ENCODE measurements around the gene CNDP1. TPM values are rescaled to one million over a fixed set of nuclear protein-coding genes. Genes with fewer than 3 reads are reported as not detected.
A peak's percentile ranks its signal among the peaks of the same experiment; 100 is the strongest.

Gene CNDP1
- total RNA-seq, 1 donor from 2014 or later: 0.48 TPM

DNA sequence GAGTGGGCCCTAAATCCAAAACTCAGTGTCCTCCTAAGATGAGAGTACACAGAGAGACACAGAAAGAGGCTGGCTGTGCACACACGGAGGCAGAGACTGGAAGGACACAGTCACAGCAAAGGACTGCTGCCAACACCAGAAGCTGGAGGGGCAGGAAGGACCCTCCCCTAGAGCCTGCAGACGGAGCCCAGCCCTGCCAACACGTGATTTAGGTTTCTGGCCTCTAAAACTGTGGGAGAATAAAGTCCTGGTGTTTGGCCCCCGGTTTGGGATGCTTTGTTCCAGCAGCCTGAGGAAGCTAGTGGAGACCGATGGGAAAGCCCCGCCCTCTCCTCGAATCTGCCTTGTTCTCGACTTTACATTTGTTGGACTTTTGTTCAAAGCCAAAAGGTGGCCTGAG lies 10.6 kb downstream of the CNDP1 start:
- Mint-ChIP-seq H3K36me3 (no peaks in the 10 kb centered on the region), H3K27ac (no peak overlapping the region), H3K4me1 (ENCODE audit: unreplicated experiment) (peaks cover 16% of the 10 kb centered on the region), H3K27me3 (no peaks in the 10 kb centered on the region), H3K4me3 (no peak overlapping the region), H3K9me3 (peaks cover 7% of the 10 kb centered on the region)
- no peak for DNase-seq (ENCODE audit: extremely low spot score, unreplicated experiment)
- TF ChIP-seq, protein P1, sequence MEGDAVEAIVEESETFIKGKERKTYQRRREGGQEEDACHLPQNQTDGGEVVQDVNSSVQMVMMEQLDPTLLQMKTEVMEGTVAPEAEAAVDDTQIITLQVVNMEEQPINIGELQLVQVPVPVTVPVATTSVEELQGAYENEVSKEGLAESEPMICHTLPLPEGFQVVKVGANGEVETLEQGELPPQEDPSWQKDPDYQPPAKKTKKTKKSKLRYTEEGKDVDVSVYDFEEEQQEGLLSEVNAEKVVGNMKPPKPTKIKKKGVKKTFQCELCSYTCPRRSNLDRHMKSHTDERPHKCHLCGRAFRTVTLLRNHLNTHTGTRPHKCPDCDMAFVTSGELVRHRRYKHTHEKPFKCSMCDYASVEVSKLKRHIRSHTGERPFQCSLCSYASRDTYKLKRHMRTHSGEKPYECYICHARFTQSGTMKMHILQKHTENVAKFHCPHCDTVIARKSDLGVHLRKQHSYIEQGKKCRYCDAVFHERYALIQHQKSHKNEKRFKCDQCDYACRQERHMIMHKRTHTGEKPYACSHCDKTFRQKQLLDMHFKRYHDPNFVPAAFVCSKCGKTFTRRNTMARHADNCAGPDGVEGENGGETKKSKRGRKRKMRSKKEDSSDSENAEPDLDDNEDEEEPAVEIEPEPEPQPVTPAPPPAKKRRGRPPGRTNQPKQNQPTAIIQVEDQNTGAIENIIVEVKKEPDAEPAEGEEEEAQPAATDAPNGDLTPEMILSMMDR (conservative IDR thresholded peaks at IDR 0.05): no peak

DNA sequence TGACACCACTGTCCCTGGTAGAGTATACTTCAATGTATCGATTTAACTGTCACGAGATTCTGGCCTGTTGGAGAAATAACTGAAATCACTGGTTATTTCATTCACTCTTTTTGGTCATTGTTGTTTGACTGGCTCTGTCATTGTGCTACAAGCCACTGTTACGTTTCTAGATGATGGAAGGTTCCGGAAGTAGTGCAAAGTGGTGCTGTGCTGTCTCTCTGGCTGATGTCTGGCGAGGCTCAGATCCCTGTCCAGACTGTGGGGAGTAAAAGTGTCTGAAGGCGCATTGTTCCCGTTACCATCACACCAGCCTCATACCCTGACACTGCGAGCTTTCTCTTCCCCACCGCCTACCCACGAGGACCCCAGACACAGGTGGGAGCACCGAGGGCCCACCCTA lies 11.7 kb downstream of the CNDP1 start:
- Mint-ChIP-seq H3K9me3 (peaks cover 7% of the 10 kb centered on the region), H3K36me3 (no peaks in the 10 kb centered on the region), H3K4me1 (ENCODE audit: unreplicated experiment) (peaks cover 13% of the 10 kb centered on the region), H3K27ac (no peak overlapping the region), H3K4me3 (no peak overlapping the region), H3K27me3 (no peaks in the 10 kb centered on the region)
- no peak for DNase-seq (ENCODE audit: extremely low spot score, unreplicated experiment)
- TF ChIP-seq, protein P1 (conservative IDR thresholded peaks at IDR 0.05): no peak

DNA sequence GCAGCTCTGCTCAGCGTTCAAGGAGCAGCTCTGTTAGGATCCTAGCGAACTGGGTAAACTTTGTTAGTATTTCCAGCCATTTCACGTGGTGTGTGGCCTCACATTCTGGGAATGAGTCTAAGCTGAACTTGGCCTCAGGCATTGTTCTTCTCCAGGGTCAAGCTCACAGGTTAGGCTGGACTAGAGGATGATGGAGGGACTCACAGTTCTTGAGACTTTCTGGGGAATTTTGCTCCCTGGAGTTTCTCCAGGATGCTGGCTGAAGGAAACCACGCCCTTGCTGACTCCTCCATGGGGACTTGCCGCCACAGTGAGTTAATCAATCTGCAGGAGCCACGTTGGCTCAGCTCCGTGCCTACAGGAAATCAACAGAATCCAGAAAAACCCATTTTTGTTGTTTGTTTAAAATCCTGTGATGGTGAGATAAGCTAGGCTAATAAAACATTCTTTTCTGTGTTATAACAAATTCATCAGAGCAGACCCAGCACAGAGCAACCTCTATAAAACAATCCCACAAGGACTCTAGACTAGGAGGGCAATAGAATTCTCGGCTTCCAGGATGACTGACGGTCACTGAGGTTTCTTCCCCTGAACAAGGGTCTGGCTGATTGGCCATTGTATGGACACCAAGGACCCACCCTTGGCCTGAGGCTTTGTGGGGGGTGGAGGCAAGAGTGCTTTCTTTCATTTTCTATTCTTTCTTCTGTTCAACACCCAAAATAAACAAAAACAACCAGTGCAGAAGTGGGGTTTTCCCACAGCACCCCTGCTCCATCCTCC lies 12.6 kb downstream of the CNDP1 start:
- peaks cover 9% of the 10 kb centered on the region for H3K9me3 Mint-ChIP-seq
- H3K27me3 Mint-ChIP-seq: peaks cover 2% of the 10 kb centered on the region
- no peak for DNase-seq (ENCODE audit: extremely low spot score, unreplicated experiment)
- H3K36me3 Mint-ChIP-seq: peaks cover 2% of the 10 kb centered on the region
- H3K4me1 Mint-ChIP-seq (ENCODE audit: unreplicated experiment): peaks cover 17% of the 10 kb centered on the region
- no peak overlapping the region for H3K4me3 Mint-ChIP-seq
- H3K27ac Mint-ChIP-seq: peak overlapping the region; percentile 39
- TF ChIP-seq, protein P1 (conservative IDR thresholded peaks at IDR 0.05): no peak

DNA sequence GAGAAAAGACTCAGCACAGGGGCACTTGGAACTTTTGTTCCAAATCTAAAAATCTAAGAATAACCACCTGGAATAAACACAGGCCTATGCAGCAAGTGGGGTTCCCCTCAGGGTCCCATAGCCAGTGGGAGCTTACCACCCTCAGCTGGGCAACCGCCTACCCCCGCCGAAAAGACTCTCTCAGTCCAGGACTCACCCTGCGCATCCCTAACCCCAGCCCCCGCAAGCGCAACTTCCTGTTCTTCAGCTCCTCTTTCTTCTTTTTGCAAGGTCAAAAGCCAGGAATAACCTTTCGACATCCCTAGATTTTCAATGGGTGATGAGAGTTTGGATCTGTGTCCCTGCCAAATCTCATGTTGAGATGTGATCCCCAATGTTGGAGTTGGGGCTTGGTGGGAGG lies 13.6 kb downstream of the CNDP1 start:
- no peak overlapping the region for H3K27ac Mint-ChIP-seq
- peaks cover 3% of the 10 kb centered on the region for H3K27me3 Mint-ChIP-seq
- peaks cover 11% of the 10 kb centered on the region for H3K9me3 Mint-ChIP-seq
- TF ChIP-seq, protein P1 (conservative IDR thresholded peaks at IDR 0.05): no peak
- no peak overlapping the region for H3K4me3 Mint-ChIP-seq
- peaks cover 4% of the 10 kb centered on the region for H3K36me3 Mint-ChIP-seq
- DNase-seq (ENCODE audit: extremely low spot score, unreplicated experiment): no peak
- H3K4me1 Mint-ChIP-seq (ENCODE audit: unreplicated experiment): peaks cover 11% of the 10 kb centered on the region

DNA sequence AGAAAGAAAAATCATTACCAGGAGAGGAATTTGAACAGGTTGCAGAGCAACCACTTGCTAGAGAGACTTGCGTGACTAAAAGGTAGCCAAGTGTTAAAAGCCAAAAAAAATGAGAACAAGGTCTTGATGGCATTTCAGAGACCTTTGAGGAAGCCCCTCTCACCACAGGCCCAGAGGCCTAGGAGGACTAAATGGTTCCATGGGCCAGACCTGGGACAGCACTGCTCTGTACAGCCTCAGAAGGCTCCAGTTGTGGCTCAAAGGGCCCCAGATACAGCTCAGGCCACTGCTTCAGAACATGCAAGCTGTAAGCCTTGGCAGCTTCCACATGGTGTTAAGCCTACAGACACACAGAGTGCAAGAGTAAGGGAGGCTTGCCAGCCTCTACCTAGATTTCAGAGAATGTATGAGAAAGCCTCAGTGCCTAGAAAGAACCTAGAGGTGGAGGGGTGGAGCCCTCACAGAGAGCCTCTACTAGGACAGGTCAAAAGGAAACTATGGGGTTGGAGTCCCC lies 15.3 kb downstream of the CNDP1 start:
- Mint-ChIP-seq H3K27ac (no peak overlapping the region), H3K36me3 (peaks cover 4% of the 10 kb centered on the region), H3K27me3 (peaks cover 16% of the 10 kb centered on the region), H3K4me3 (no peak overlapping the region), H3K9me3 (peaks cover 11% of the 10 kb centered on the region), H3K4me1 (ENCODE audit: unreplicated experiment) (peaks cover 11% of the 10 kb centered on the region)
- TF ChIP-seq, protein P1 (conservative IDR thresholded peaks at IDR 0.05): no peak
- DNase-seq (ENCODE audit: extremely low spot score, unreplicated experiment): no peak

All from type B pancreatic cell (in vitro differentiated cells).